Cardiac muscle cell (in vitro differentiated cells and primary cell): ENCODE results near the gene CEP55. TPM values are rescaled to one million over a fixed set of nuclear protein-coding genes. Genes with fewer than 3 reads are reported as not detected.

Experiments used
- DNase-seq, 2 donors: peaks; one replicate each; pipeline versions ENCODE4 v3.0.0 to v3.0.0-alpha.2; 2010 to 2017; ENCODE audit warnings: low read depth in 1 of 2, low spot score in 1 of 2
- H3K27ac ChIP-seq: fragments of 200-600 bp; sonication (generic); 2 replicates; pipeline ENCODE4 v1.5.1; 2016
- H3K27me3 ChIP-seq: fragments of 200-600 bp; sonication (generic); 2 replicates; pipeline ENCODE4 v1.6.0; 2016; ENCODE audit warnings: control low read depth
- H3K36me3 ChIP-seq: fragments of 200-600 bp; sonication (generic); 2 replicates; pipeline ENCODE4 v1.5.1; 2016; ENCODE audit warnings: control low read depth
- H3K4me1 ChIP-seq: fragments of 200-600 bp; sonication (generic); 2 replicates; pipeline ENCODE4 v1.8.1; 2017; ENCODE audit warnings: low read depth, mild to moderate bottlenecking, mixed run types
- H3K4me3 ChIP-seq: fragments of 200-600 bp; sonication (generic); 2 replicates; pipeline ENCODE4 v1.5.1; 2016; ENCODE audit warnings: mild to moderate bottlenecking
- H3K9me3 ChIP-seq: fragments of 200-600 bp; sonication (generic); 2 replicates; pipeline ENCODE4 v1.5.1; 2017; ENCODE audit warnings: low read depth, mild to moderate bottlenecking, control low read depth
- polyA plus RNA-seq: library from polyadenylated mRNA; unstranded; fragments of >200 nt; fragmentation: Nextera tagmentation; extraction: Ambion mirVana; gene quantifications from 2 replicates; pipeline ENCODE4 v1.2.1, GENCODE V29; 2016
- total RNA-seq: library from RNA; depleted of rRNA; stranded (reverse); fragments of >200 nt; gene quantifications from 2 replicates; pipeline ENCODE4 v1.2.3, GENCODE V29; 2016
- TF ChIP-seq, protein P1 (sequence below): IDR thresholded peaks from 2 replicates; pipeline ENCODE4 v1.5.1; 2012; ENCODE audit warnings: low read depth, mild to moderate bottlenecking, low read length

Gene CEP55
- total and polyA plus RNA-seq, 2 experiments from 2014 or later, result 3.1 to 23.8 TPM

DNA sequence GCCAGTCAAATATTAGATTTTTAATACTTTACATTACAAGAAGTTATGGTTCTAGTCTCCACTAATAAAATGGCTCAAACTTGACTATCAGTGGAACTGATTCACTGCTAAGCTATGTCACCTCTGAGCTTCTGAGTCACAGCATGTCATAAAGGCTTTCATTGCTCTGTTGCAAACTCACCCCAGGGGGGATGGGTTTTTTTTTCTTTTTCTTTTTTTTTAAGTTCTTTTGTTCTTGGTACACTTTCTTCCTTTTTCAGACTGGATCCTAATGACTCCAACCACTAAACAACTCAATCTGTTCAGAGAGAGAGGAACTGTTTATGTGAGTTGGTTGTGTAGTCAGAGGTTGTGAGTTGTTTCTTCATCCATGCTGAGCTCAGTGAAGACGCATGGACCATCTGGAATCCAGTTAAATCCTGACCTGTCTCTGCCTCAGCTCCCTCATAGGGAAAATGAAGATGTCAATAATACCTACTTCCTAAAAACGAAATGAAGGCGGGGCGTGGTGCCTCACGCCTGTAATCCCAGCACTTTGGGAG, 25.2 kb upstream of the CEP55 start:
- peak in 1 of 2 donors; percentile 91 for DNase-seq
- H3K9me3 ChIP-seq, result no peaks in the 10 kb centered on the region
- H3K4me1 ChIP-seq, result peaks cover 3% of the 10 kb centered on the region
- TF ChIP-seq, protein P1, sequence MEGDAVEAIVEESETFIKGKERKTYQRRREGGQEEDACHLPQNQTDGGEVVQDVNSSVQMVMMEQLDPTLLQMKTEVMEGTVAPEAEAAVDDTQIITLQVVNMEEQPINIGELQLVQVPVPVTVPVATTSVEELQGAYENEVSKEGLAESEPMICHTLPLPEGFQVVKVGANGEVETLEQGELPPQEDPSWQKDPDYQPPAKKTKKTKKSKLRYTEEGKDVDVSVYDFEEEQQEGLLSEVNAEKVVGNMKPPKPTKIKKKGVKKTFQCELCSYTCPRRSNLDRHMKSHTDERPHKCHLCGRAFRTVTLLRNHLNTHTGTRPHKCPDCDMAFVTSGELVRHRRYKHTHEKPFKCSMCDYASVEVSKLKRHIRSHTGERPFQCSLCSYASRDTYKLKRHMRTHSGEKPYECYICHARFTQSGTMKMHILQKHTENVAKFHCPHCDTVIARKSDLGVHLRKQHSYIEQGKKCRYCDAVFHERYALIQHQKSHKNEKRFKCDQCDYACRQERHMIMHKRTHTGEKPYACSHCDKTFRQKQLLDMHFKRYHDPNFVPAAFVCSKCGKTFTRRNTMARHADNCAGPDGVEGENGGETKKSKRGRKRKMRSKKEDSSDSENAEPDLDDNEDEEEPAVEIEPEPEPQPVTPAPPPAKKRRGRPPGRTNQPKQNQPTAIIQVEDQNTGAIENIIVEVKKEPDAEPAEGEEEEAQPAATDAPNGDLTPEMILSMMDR, result no peak
- H3K27ac ChIP-seq, result no peak overlapping the region
- H3K4me3 ChIP-seq, result no peak overlapping the region
- no peaks in the 10 kb centered on the region for H3K27me3 ChIP-seq
- H3K36me3 ChIP-seq, result no peaks in the 10 kb centered on the region

GRCh38 chr10:93473161-93473560, 23.3 kb upstream of the CEP55 start:
- Histone ChIP-seq H3K4me1 (peaks cover 3% of the 10 kb centered on the region), H3K27ac (no peak overlapping the region), H3K4me3 (no peak overlapping the region), H3K36me3 (no peaks in the 10 kb centered on the region), H3K9me3 (no peaks in the 10 kb centered on the region), H3K27me3 (no peaks in the 10 kb centered on the region)
- TF ChIP-seq, protein P1, result no peak
- DNase-seq, result no peak

DNA sequence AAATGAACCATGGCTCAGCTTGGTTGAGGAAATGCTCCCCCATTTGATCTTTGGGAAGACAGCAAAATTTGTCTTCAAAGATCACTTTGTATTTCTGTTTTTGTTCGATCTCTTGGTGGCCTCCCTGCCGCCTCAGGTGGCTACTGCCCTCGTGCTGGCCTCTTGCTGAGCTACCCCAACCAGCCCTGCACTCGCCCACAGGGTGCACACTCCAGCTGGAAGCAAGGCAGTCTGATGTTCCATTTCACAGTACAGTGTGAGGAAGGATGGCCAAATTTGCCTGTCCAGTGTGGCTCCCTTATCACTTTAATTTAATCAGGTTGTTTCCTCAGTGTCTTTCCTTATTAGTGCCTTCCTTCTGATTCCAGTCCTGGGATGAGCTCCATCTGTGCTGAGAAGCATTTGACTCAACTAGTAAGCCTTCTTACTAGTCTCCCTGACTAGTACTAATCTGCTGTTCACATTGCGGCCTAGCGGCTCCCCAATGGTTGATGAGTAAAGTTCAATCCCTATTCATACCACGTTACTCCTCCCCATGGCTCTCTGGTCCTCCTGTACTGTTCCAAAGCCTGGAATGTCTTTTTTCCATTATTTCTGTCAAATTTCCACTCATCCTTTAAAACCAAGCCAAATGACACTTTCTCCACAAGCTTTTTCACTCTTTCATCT, 22.5 kb upstream of the CEP55 start:
- no peak overlapping the region for H3K4me3 ChIP-seq
- H3K27ac ChIP-seq, result no peak overlapping the region
- H3K27me3 ChIP-seq, result no peaks in the 10 kb centered on the region
- H3K4me1 ChIP-seq, result peaks cover 3% of the 10 kb centered on the region
- DNase-seq, result no peak
- H3K36me3 ChIP-seq, result no peaks in the 10 kb centered on the region
- TF ChIP-seq, protein P1, result no peak
- H3K9me3 ChIP-seq, result no peaks in the 10 kb centered on the region

DNA sequence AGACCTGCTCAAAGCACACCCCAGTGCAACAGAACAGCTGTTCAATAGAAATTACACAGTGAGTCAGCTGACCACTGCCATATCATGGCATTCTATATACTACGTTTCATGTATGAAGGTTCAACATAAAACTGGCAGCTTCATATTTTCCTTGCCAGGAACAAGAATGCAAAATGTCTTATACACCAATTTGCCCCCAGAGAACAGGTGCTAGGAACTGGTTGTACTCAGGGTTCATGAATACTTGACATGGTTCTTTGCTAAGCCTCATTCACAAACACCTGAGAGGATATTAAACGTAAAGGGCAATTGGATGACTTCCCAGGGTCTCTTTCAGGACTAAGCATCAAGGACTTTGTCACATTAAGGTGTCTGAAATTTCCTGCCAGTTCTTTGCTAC, 21.2 kb upstream of the CEP55 start:
- no peaks in the 10 kb centered on the region for H3K36me3 ChIP-seq
- H3K4me1 ChIP-seq, result peaks cover 6% of the 10 kb centered on the region
- TF ChIP-seq, protein P1, result no peak
- no peak overlapping the region for H3K4me3 ChIP-seq
- no peaks in the 10 kb centered on the region for H3K9me3 ChIP-seq
- H3K27me3 ChIP-seq, result no peaks in the 10 kb centered on the region
- no peak overlapping the region for H3K27ac ChIP-seq
- no peak for DNase-seq

DNA sequence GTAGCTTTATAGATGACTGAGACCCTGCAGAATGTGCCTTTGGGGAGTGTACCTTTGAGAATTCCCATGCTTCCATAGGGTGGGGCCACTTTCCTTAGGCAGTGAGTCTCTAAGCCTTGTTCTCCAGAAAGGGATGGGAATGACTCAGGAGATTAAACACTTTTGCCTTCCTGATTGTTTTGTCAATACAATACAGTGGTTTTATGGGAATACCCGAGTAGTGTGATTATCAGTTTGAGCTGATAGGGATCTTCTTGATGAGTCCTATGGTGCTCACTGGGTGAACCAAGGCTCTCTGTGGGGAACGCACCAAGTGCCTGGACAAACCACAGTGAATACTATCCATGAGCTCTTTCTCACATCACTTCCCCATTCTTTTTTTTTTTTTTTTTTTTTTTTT, 20.5 kb upstream of the CEP55 start:
- H3K27ac ChIP-seq, result no peak overlapping the region
- no peaks in the 10 kb centered on the region for H3K36me3 ChIP-seq
- DNase-seq, result no peak
- H3K4me3 ChIP-seq, result no peak overlapping the region
- H3K9me3 ChIP-seq, result no peaks in the 10 kb centered on the region
- TF ChIP-seq, protein P1, result no peak
- no peaks in the 10 kb centered on the region for H3K27me3 ChIP-seq
- peaks cover 6% of the 10 kb centered on the region for H3K4me1 ChIP-seq
